ENCODE data around the gene STK11IP. TPM values are rescaled to one million over a fixed set of nuclear protein-coding genes. Genes with fewer than 3 reads are reported as not detected.

The STK11IP gene
- total RNA-seq, 1 donor from 2014 or later: 25.5 TPM

GRCh38 chr2:219621935-219622334, 24.3 kb downstream of the STK11IP start:
- TF ChIP-seq, protein P1, sequence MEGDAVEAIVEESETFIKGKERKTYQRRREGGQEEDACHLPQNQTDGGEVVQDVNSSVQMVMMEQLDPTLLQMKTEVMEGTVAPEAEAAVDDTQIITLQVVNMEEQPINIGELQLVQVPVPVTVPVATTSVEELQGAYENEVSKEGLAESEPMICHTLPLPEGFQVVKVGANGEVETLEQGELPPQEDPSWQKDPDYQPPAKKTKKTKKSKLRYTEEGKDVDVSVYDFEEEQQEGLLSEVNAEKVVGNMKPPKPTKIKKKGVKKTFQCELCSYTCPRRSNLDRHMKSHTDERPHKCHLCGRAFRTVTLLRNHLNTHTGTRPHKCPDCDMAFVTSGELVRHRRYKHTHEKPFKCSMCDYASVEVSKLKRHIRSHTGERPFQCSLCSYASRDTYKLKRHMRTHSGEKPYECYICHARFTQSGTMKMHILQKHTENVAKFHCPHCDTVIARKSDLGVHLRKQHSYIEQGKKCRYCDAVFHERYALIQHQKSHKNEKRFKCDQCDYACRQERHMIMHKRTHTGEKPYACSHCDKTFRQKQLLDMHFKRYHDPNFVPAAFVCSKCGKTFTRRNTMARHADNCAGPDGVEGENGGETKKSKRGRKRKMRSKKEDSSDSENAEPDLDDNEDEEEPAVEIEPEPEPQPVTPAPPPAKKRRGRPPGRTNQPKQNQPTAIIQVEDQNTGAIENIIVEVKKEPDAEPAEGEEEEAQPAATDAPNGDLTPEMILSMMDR (IDR thresholded peaks at IDR 0.05): no peak
- H3K4me3 Mint-ChIP-seq (ENCODE audit: unreplicated experiment): no peak overlapping the region
- no peak overlapping the region for H3K27ac Mint-ChIP-seq (ENCODE audit: unreplicated experiment)
- DNase-seq (ENCODE audit: low spot score): no peak
- H3K36me3 Mint-ChIP-seq (ENCODE audit: low read depth): no peaks in the 10 kb centered on the region
- peaks cover 4% of the 10 kb centered on the region for H3K27me3 Mint-ChIP-seq (ENCODE audit: low read depth)
- no peaks in the 10 kb centered on the region for H3K9me3 Mint-ChIP-seq (ENCODE audit: low read depth)
- H3K4me1 Mint-ChIP-seq (ENCODE audit: low read depth): peaks cover 4% of the 10 kb centered on the region

DNA sequence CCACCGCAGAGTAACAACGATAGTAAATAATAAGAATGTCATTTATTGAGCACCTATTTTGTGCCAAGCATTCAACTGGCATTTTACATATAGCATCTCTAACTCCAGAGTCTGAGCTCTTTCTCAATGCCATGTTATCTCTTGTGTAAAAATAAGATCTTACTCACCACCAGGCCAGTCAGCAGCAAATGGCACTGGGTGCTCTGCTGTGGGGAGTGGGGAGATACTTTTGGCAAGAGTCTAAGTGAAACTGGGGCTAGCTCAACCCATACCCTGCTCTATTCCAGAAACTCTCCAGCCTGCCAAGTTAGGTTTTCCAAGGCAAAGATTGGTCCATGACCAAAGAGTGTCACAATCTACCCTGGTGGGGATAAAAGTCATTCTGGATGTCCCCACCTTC, 24.8 kb downstream of the STK11IP start:
- Mint-ChIP-seq H3K4me1 (ENCODE audit: low read depth) (peaks cover 6% of the 10 kb centered on the region), H3K9me3 (ENCODE audit: low read depth) (no peaks in the 10 kb centered on the region)
- no peak for DNase-seq (ENCODE audit: low spot score)

DNA sequence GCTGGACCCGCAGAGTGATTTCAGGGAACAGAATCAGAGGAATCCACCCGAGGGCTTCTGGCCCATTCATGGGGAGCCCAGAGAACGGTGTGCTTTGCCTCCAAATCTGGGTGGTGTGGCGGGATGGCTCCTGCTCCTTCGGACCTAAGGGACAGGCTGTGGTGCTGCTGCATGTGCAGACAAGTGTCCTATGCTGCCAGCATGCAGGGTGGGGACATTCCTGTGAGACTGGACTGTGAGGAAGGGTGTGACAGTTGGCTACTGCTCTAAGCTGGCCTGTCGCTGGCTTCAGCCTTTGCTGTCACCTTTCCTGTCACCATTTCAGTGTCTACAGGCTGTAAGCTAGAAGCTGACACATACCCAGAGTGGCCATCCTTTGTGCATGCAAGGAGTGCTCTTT, 26.9 kb downstream of the STK11IP start:
- Mint-ChIP-seq H3K27me3 (ENCODE audit: low read depth) (peaks cover 4% of the 10 kb centered on the region), H3K36me3 (ENCODE audit: low read depth) (no peaks in the 10 kb centered on the region), H3K4me1 (ENCODE audit: low read depth) (peaks cover 6% of the 10 kb centered on the region), H3K27ac (ENCODE audit: unreplicated experiment) (no peak overlapping the region), H3K9me3 (ENCODE audit: low read depth) (no peaks in the 10 kb centered on the region), H3K4me3 (ENCODE audit: unreplicated experiment) (no peak overlapping the region)
- TF ChIP-seq, protein P1 (IDR thresholded peaks at IDR 0.05): no peak
- DNase-seq (ENCODE audit: low spot score): peak; percentile 60

More for the DNA sequence above, 24.8 kb downstream of the STK11IP start:
- Mint-ChIP-seq H3K27me3 (ENCODE audit: low read depth) (peaks cover 4% of the 10 kb centered on the region), H3K36me3 (ENCODE audit: low read depth) (no peaks in the 10 kb centered on the region), H3K27ac (ENCODE audit: unreplicated experiment) (no peak overlapping the region), H3K4me3 (ENCODE audit: unreplicated experiment) (no peak overlapping the region)
- TF ChIP-seq, protein P1 (IDR thresholded peaks at IDR 0.05): no peak

GRCh38 chr2:219625179-219625578, 27.5 kb downstream of the STK11IP start:
- H3K27ac Mint-ChIP-seq (ENCODE audit: unreplicated experiment): no peak overlapping the region
- TF ChIP-seq, protein P1 (IDR thresholded peaks at IDR 0.05): no peak
- H3K27me3 Mint-ChIP-seq (ENCODE audit: low read depth): peaks cover 4% of the 10 kb centered on the region
- no peaks in the 10 kb centered on the region for H3K9me3 Mint-ChIP-seq (ENCODE audit: low read depth)
- H3K36me3 Mint-ChIP-seq (ENCODE audit: low read depth): no peaks in the 10 kb centered on the region
- peaks cover 6% of the 10 kb centered on the region for H3K4me1 Mint-ChIP-seq (ENCODE audit: low read depth)
- peak; percentile 54 for DNase-seq (ENCODE audit: low spot score)
- H3K4me3 Mint-ChIP-seq (ENCODE audit: unreplicated experiment): no peak overlapping the region

DNA sequence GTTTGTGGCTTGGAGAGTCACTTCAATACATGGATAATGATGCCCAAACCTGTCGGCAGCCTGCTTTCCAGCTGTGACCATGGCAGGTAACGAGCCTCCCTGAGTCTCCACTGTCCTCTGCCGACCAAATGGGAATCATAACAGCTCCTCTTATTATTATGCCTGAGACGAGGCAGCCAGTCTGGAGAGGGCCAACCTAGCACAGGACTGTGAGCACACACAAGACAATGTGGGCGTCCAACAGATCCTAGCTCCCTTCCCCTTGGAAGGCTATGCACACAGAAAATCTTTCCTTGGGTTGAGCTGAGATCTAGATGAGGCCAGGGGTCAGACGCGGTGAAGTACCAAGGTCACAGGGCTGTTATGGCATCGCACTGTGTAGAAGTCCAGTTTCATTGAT, 28.9 kb downstream of the STK11IP start:
- H3K27me3 Mint-ChIP-seq (ENCODE audit: low read depth): peaks cover 4% of the 10 kb centered on the region
- no peaks in the 10 kb centered on the region for H3K9me3 Mint-ChIP-seq (ENCODE audit: low read depth)
- peak; percentile 10 for DNase-seq (ENCODE audit: low spot score)
- peaks cover 8% of the 10 kb centered on the region for H3K4me1 Mint-ChIP-seq (ENCODE audit: low read depth)
- TF ChIP-seq, protein P1 (IDR thresholded peaks at IDR 0.05): no peak
- peak overlapping the region; percentile 73 for H3K4me3 Mint-ChIP-seq (ENCODE audit: unreplicated experiment)
- no peaks in the 10 kb centered on the region for H3K36me3 Mint-ChIP-seq (ENCODE audit: low read depth)
- H3K27ac Mint-ChIP-seq (ENCODE audit: unreplicated experiment): no peak overlapping the region
